AG04449 (cell line): ENCODE results near the gene DLK1.

Experiments used
- CTCF ChIA-PET: fragments of 350-600 bp; formaldehyde crosslinking; extraction: SDS; loops from one replicate; lab custom pipeline; 2021; ENCODE audit warnings: antibody characterized with exemption; lab: Yijun Ruan, JAX
- POLR2A ChIA-PET: fragments of 400-600, 350-600 bp; formaldehyde crosslinking; extraction: SDS; loops from one replicate; lab custom pipeline; 2020; ENCODE audit warnings: antibody characterized with exemption, inconsistent platforms; lab: Yijun Ruan, JAX
- DNase-seq: peaks from one replicate; pipeline ENCODE4 v3.0.0-alpha.2; 2010; ENCODE audit warnings: low read depth, low spot score
- H3K4me3 ChIP-seq: 2 replicates; pipeline ENCODE4 v1.5.1; 2011; ENCODE audit warnings: low read depth, mild to moderate bottlenecking, control low read depth, low read length
- TF ChIP-seq, protein P1 (sequence below): IDR thresholded peaks from one replicate; pipeline ENCODE4 v1.5.1; 2011; ENCODE audit warnings: mild to moderate bottlenecking, moderate library complexity, low read length, control low read depth, inconsistent platforms; ENCODE audit not compliant: insufficient read depth; ENCODE audit errors: missing control alignments

The DLK1 gene

DNA sequence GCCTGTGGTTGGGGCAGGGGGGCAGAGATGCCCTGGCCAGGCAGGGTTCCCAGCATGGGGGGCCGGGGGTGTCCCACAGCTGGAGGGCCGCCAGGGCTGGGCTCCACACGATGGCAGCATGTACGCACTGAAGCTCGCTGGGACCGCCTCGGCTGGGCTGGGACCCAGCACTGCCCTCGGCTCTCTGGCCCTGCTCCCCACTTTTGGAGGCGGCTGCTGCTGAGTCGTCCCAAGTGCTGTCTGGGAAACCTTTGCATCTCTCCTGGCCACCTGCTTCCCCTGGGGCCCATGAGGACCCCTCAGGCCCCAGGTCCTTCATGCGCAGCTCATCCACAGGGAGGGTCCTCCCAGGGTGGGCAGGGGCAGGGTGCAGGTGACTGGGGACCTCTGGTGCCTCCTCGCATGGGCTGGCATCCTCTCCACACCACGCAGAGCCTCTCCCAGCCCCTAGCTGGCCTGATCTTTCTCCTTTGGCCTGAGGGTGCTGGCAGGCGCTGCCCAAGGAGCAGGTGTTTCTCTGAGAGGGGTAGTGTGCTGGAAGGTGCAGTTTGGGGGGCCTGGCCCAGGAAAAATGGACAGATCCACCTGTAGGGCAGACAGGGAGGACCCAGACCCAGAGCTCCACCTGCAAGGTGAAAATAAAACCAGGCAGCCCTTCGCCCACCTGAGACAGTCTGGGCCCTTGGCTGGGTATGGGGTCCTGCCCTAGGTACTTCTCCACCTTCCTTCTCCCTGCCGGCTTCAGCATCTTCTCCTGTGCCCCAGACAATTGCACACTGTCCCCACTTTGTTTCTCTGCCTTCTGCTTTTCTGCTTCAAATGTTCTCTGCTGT, 46.9 kb downstream of the DLK1 start:
- H3K4me3 ChIP-seq: no peak overlapping the region
- ChIA-PET CTCF (no interaction called here), POLR2A (no interaction called here)
- TF ChIP-seq, protein P1, sequence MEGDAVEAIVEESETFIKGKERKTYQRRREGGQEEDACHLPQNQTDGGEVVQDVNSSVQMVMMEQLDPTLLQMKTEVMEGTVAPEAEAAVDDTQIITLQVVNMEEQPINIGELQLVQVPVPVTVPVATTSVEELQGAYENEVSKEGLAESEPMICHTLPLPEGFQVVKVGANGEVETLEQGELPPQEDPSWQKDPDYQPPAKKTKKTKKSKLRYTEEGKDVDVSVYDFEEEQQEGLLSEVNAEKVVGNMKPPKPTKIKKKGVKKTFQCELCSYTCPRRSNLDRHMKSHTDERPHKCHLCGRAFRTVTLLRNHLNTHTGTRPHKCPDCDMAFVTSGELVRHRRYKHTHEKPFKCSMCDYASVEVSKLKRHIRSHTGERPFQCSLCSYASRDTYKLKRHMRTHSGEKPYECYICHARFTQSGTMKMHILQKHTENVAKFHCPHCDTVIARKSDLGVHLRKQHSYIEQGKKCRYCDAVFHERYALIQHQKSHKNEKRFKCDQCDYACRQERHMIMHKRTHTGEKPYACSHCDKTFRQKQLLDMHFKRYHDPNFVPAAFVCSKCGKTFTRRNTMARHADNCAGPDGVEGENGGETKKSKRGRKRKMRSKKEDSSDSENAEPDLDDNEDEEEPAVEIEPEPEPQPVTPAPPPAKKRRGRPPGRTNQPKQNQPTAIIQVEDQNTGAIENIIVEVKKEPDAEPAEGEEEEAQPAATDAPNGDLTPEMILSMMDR: no peak
- DNase-seq: no peak

DNA sequence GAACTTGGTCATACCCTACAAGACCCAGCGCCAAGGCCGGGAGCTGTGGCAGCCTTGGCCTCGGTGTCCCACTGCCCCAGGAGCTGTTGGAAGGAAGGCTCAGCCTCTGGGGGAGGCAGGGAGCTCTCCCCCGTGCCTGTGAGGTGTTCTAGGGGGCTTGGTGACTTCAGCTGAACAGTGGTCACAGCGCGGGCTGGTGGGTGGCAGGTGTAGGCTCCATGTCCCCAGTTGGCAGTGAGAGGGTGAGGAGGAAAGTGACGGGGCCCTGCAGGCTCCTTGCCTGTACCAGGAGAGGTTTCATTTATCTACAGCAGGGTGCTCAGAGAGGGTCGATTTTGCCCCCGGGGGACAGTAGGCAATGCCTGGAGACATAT, 47.5 kb downstream of the DLK1 start:
- no peak for DNase-seq
- no peak overlapping the region for H3K4me3 ChIP-seq
- ChIA-PET CTCF (no interaction called here), POLR2A (no interaction called here)
- TF ChIP-seq, protein P1: no peak

DNA sequence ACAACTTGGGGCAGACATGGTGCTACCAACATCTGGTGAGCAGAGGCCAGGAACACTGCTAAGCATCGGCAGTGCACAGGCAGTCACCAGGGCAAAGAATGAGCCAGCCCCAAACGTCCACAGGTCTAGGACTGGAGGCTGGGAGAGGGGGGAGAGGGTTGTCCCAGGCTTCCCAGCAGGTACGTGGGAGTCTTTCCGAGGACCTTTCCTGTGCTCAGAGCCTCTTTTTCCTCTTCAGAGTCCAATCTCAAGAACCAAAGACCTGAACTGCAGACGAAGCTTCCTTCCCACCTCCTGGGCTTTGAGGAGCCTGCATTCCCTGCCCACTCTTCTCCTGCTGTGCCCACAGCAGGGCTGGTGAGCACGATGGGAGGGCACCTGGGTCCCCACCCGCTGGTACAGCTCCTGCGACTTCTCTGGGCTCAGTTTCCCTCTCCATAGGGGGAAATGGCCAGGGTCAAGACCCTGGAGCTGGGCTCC, 48.7 kb downstream of the DLK1 start:
- ChIA-PET CTCF (no interaction called here), POLR2A (no interaction called here)
- no peak for DNase-seq
- H3K4me3 ChIP-seq: no peak overlapping the region
- TF ChIP-seq, protein P1: no peak

DNA sequence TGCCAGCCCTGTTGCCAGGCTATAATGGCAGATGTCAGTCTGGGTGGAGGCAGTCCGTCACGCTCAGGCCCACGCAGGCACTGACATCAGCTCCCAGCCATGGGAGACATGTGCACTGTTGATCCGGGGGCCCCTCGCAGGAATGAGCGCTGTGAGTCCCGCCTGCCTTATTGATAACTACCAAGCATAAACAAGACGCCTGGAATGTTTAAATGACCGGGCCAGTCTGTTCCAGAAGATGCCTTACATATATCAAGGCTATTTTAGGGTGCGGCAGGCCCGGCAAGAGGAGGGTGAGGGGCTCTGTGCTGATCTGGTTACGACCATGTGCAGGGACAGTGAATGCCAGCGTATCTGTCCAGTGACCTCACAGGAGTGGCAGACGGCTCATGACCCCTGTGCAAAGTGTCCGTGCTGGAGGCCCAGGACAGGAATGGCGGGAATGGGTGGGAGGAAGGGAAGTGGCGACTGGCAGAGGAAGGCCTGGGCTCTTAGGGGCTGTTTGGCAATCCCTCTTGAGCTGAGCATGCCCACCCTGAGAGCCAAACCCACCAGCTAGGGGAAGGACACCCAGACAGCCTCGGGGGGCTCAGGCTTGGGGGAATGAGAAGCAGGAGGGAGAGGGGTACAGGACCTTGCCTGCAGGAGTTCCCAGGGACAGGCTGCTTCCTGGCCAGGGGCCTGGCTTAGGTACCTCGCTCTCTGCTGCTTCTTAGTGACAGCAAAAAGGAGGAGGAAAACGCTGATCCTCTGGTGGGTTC, 49.3 kb downstream of the DLK1 start:
- H3K4me3 ChIP-seq: no peak overlapping the region
- POLR2A ChIA-PET: no interaction called here
- TF ChIP-seq, protein P1: no peak
- DNase-seq: no peak
- CTCF ChIA-PET: no interaction called here

DNA sequence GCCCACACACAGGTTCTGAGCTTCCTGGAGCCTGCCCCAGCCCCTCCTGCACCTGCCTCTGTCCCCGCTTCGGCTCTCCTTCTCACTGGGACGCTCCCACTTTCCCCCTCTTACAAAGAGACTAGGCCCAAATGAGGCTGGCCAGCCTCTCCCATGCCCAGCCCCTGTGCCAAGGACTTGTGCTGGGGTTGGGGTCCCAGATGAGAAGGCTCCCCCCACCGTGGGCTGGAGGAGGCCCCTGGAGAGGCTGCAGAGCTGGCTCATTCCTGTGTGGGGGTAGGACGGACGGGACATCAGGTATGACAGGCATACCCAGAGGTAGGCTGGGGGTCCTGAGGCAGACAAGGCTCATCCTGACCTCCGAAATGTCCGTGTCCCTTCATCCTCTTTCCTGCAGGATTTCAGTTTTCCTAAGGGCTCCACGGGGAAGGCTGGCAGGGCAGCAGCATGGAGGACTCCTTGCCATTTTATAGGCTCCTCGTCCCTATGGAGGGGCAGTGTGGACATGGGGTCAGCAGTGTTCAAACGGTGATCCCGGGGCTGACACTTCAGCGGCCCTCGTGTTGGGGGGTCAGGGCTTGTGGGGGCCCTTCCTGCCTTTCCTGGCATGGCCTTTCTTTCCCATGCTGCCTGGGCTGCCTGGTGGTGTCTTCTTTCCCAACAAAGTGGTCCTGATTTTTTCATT, 50.1 kb downstream of the DLK1 start:
- H3K4me3 ChIP-seq: no peak overlapping the region
- TF ChIP-seq, protein P1: no peak
- CTCF ChIA-PET: interaction anchor here (1.0 kb wide), 1 partner anchor 66 kb away, joined by 3 read pairs; no protein-coding TSS in a partner anchor
- no peak for DNase-seq
- POLR2A ChIA-PET: no interaction called here
